Smooth muscle cell (in vitro differentiated cells): Measurements from ENCODE around the gene RGS19. TPM values are rescaled to one million over a fixed set of nuclear protein-coding genes. Genes with fewer than 3 reads are reported as not detected.

Experiments
- DNase-seq: peaks from one replicate; lab custom pipeline; 2025; ENCODE audit not compliant: unreplicated experiment; lab: John Stamatoyannopoulos, UW
- H2AFZ ChIP-seq: fragments of 200-600 bp; sonication (generic); 2 replicates; pipeline ENCODE4 v1.6.0; 2016; ENCODE audit warnings: antibody characterized with exemption, low read depth, mild to moderate bottlenecking
- H3F3A ChIP-seq: fragments of 200-600 bp; sonication (generic); 2 replicates; pipeline ENCODE4 v1.6.0; 2017; ENCODE audit warnings: antibody characterized with exemption, low read depth
- H3K27ac ChIP-seq: fragments of 200-600 bp; sonication (generic); 2 replicates; pipeline ENCODE4 v1.5.1; 2016; ENCODE audit warnings: low read depth, mild to moderate bottlenecking
- H3K27me3 ChIP-seq: fragments of 200-600 bp; sonication (generic); 2 replicates; pipeline ENCODE4 v1.6.1; 2016; ENCODE audit warnings: low read depth, mild to moderate bottlenecking
- H3K36me3 ChIP-seq: fragments of 200-600 bp; sonication (generic); 2 replicates; pipeline ENCODE4 v1.5.1; 2016; ENCODE audit warnings: low read depth
- H3K4me1 ChIP-seq: fragments of 200-600 bp; sonication (generic); 2 replicates; pipeline ENCODE4 v1.5.1; 2016; ENCODE audit warnings: low read depth
- H3K4me2 ChIP-seq: fragments of 200-600 bp; sonication (generic); 2 replicates; pipeline ENCODE4 v1.6.0; 2016; ENCODE audit warnings: mild to moderate bottlenecking
- H3K4me3 ChIP-seq: fragments of 200-600 bp; sonication (generic); 2 replicates; pipeline ENCODE4 v1.5.1; 2016; ENCODE audit warnings: mild to moderate bottlenecking
- H3K79me2 ChIP-seq: fragments of 200-600 bp; sonication (generic); 2 replicates; pipeline ENCODE4 v1.6.0; 2016; ENCODE audit warnings: low read depth, mild to moderate bottlenecking
- H3K9ac ChIP-seq: fragments of 200-600 bp; sonication (generic); 2 replicates; pipeline ENCODE4 v1.6.0; 2016; ENCODE audit warnings: low read depth
- H3K9me3 ChIP-seq: fragments of 200-600 bp; sonication (generic); replicated peaks from 2 replicates; pipeline ENCODE4 v1.5.1; 2016; ENCODE audit warnings: low read depth
- H4K20me1 ChIP-seq: fragments of 200-600 bp; sonication (generic); 2 replicates; pipeline ENCODE4 v1.6.0; 2016; ENCODE audit warnings: low read depth
- CTCF ChIP-seq: fragments of 200-600 bp; sonication (generic); IDR thresholded peaks from 2 replicates; pipeline ENCODE4 v1.5.1; 2017; ENCODE audit warnings: borderline replicate concordance, mild to moderate bottlenecking, antibody characterized with exemption; ENCODE audit not compliant: insufficient read depth, poor library complexity, severe bottlenecking
- WGBS: methylation state at CpG from one replicate; pipeline ENCODE4 v1.1.7; 2016; ENCODE audit warnings: low lambda C conversion rate; 5-methylcytosine and 5-hydroxymethylcytosine counted together
- polyA plus RNA-seq: library from polyadenylated mRNA; unstranded; fragments of >200 nt; fragmentation: Nextera tagmentation; extraction: Ambion mirVana; gene quantifications from 2 replicates; pipeline ENCODE4 v1.2.1, GENCODE V29; 2016
- total RNA-seq: library from RNA; depleted of rRNA; stranded (reverse); fragments of >200 nt; gene quantifications from 2 replicates; pipeline ENCODE4 v1.2.3, GENCODE V29; 2014

The RGS19 gene
- total and polyA plus RNA-seq, 2 experiments from 2014 or later, result 17.4 to 24.6 TPM

GRCh38 chr20:64062276-64062595, 17.1 kb downstream of the RGS19 start:
- Histone ChIP-seq H3K79me2 (no peaks in the 10 kb centered on the region), H3K36me3 (no peaks in the 10 kb centered on the region), H3K9me3 (no peaks in the 10 kb centered on the region), H4K20me1 (peaks cover 10% of the 10 kb centered on the region), H3K27me3 (no peaks in the 10 kb centered on the region), H3K4me1 (peaks cover 6% of the 10 kb centered on the region), H3K9ac (peak overlapping the region; percentile 79), H3K4me2 (peak overlapping the region; percentile 88), H3K4me3 (peak overlapping the region; percentile 93), H3K27ac (peak overlapping the region; percentile 62), H3F3A (no peaks in the 10 kb centered on the region), H2AFZ (peak overlapping the region; percentile 21)
- no peak for TF ChIP-seq CTCF
- WGBS, result 66% methylated on average over 5 of the region's 5 CpGs
- no peak for DNase-seq

- H4K20me1 ChIP-seq, result no peaks in the 10 kb centered on the region
- H3K27me3 ChIP-seq, result no peaks in the 10 kb centered on the region
- H3K36me3 ChIP-seq, result no peaks in the 10 kb centered on the region
- H3K79me2 ChIP-seq, result no peaks in the 10 kb centered on the region
- no peaks in the 10 kb centered on the region for H3K9me3 ChIP-seq
- H3K9ac ChIP-seq, result no peak overlapping the region
- no peak for TF ChIP-seq CTCF
- H3F3A ChIP-seq, result peaks cover 11% of the 10 kb centered on the region
- 92% methylated on average over 12 of the region's 12 CpGs for WGBS
- no peak overlapping the region for H3K4me3 ChIP-seq
- H3K4me2 ChIP-seq, result no peak overlapping the region
- H3K27ac ChIP-seq, result no peak overlapping the region
- H2AFZ ChIP-seq, result no peak overlapping the region
- DNase-seq, result no peak
- no peaks in the 10 kb centered on the region for H3K4me1 ChIP-seq
These were observed 20.8 kb downstream of the RGS19 start for GRCh38 chr20:64058536-64058935.

GRCh38 chr20:64057628-64058498, 21.5 kb downstream of the RGS19 start:
- H3K9ac ChIP-seq, result no peak overlapping the region
- TF ChIP-seq CTCF, result peak; percentile 72
- no peak overlapping the region for H3K4me2 ChIP-seq
- no peaks in the 10 kb centered on the region for H3K79me2 ChIP-seq
- WGBS, result 38% methylated on average over 31 of the region's 33 CpGs
- H2AFZ ChIP-seq, result no peak overlapping the region
- H3F3A ChIP-seq, result peaks cover 11% of the 10 kb centered on the region
- no peak overlapping the region for H3K27ac ChIP-seq
- no peaks in the 10 kb centered on the region for H3K4me1 ChIP-seq
- no peaks in the 10 kb centered on the region for H3K36me3 ChIP-seq
- H3K27me3 ChIP-seq, result no peaks in the 10 kb centered on the region
- no peaks in the 10 kb centered on the region for H3K9me3 ChIP-seq
- DNase-seq, result peak; percentile 36
- H3K4me3 ChIP-seq, result no peak overlapping the region
- no peaks in the 10 kb centered on the region for H4K20me1 ChIP-seq
